Neural cell (in vitro differentiated cells): Measurements from ENCODE around the gene FH.

Experiments
- EP300 ChIP-seq: fragments of 450-650 bp; conservative IDR thresholded peaks from 2 replicates; pipeline ENCODE4 v1.6.1; 2014; ENCODE audit warnings: antibody characterized with exemption, mild to moderate bottlenecking, moderate library complexity; ENCODE audit not compliant: poor library complexity, severe bottlenecking
- MXI1 ChIP-seq: fragments of 450-650 bp; conservative IDR thresholded peaks from 2 replicates; pipeline ENCODE4 v1.6.1; 2014; ENCODE audit warnings: antibody characterized with exemption, mild to moderate bottlenecking; ENCODE audit not compliant: poor library complexity, severe bottlenecking
- TAF1 ChIP-seq: IDR thresholded peaks from 2 replicates; pipeline ENCODE4 v1.6.1; 2012; ENCODE audit warnings: low read depth
- TF ChIP-seq, protein P1 (sequence below): fragments of 450-650 bp; IDR thresholded peaks from 2 replicates; pipeline ENCODE4 v1.5.1; 2014; ENCODE audit warnings: antibody characterized with exemption, mild to moderate bottlenecking, moderate library complexity; ENCODE audit not compliant: poor library complexity, severe bottlenecking
- TF ChIP-seq, protein P2 (sequence below): IDR thresholded peaks from 2 replicates; pipeline ENCODE4 v1.6.1; 2012; ENCODE audit warnings: borderline replicate concordance

DNA sequence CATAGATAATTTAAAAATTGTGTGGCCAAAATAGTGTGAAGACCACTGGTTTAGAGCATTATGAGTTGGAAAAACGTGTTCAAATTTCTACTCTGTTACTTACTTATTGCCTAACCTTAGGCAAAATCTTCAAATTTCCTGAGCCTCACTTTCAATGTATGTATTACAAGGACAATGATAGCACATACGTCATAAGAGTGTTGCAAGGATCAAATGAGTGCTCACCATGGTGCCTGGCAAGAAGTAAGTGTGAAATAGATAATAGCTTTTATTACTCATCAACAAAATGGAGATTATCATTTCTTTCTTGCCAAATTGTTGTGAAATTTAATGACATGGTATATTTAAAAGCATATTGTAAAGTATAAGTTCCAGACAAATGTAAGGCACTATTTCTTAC lies 57.2 kb downstream of the FH start:
- TF ChIP-seq, protein P1, sequence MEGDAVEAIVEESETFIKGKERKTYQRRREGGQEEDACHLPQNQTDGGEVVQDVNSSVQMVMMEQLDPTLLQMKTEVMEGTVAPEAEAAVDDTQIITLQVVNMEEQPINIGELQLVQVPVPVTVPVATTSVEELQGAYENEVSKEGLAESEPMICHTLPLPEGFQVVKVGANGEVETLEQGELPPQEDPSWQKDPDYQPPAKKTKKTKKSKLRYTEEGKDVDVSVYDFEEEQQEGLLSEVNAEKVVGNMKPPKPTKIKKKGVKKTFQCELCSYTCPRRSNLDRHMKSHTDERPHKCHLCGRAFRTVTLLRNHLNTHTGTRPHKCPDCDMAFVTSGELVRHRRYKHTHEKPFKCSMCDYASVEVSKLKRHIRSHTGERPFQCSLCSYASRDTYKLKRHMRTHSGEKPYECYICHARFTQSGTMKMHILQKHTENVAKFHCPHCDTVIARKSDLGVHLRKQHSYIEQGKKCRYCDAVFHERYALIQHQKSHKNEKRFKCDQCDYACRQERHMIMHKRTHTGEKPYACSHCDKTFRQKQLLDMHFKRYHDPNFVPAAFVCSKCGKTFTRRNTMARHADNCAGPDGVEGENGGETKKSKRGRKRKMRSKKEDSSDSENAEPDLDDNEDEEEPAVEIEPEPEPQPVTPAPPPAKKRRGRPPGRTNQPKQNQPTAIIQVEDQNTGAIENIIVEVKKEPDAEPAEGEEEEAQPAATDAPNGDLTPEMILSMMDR = no peak
- no peak for TF ChIP-seq TAF1
- TF ChIP-seq EP300 = no peak
- TF ChIP-seq, protein P2, sequence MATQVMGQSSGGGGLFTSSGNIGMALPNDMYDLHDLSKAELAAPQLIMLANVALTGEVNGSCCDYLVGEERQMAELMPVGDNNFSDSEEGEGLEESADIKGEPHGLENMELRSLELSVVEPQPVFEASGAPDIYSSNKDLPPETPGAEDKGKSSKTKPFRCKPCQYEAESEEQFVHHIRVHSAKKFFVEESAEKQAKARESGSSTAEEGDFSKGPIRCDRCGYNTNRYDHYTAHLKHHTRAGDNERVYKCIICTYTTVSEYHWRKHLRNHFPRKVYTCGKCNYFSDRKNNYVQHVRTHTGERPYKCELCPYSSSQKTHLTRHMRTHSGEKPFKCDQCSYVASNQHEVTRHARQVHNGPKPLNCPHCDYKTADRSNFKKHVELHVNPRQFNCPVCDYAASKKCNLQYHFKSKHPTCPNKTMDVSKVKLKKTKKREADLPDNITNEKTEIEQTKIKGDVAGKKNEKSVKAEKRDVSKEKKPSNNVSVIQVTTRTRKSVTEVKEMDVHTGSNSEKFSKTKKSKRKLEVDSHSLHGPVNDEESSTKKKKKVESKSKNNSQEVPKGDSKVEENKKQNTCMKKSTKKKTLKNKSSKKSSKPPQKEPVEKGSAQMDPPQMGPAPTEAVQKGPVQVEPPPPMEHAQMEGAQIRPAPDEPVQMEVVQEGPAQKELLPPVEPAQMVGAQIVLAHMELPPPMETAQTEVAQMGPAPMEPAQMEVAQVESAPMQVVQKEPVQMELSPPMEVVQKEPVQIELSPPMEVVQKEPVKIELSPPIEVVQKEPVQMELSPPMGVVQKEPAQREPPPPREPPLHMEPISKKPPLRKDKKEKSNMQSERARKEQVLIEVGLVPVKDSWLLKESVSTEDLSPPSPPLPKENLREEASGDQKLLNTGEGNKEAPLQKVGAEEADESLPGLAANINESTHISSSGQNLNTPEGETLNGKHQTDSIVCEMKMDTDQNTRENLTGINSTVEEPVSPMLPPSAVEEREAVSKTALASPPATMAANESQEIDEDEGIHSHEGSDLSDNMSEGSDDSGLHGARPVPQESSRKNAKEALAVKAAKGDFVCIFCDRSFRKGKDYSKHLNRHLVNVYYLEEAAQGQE = no peak
- TF ChIP-seq MXI1 = no peak
